DMS53 (cell line): ENCODE results near the gene NFIA.

Experiments used
- DNase-seq: peaks from one replicate; lab custom pipeline; 2025; lab: John Stamatoyannopoulos, UW

NFIA gene

GRCh38 chr1:61370913-61371279, 288.5 kb downstream of the NFIA start:
- no peak for DNase-seq

DNA sequence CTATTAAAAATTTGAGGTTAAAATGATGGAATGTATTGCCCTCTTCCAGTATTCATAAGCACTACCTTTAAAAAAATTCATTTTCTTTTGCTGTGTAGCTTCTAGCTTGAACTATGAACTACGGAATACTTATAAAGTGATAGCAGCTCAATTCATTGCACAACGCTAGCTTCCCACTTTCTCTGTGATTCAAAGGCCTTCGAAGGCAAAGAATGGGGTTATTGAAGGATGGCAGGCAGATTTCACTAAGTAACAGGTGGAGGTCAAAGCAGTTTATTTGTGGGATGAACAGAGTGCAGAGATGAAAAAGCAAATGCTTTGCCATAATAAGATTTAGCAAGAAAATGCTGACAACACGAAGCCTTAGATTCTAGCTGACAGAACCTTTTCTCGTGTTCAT, 290.6 kb downstream of the NFIA start:
- no peak for DNase-seq

GRCh38 chr1:61374156-61374555, 291.8 kb downstream of the NFIA start:
- DNase-seq: no peak

- no peak for DNase-seq
Measured at GRCh38 chr1:61375082-61375880, 292.9 kb downstream of the NFIA start.

DNA sequence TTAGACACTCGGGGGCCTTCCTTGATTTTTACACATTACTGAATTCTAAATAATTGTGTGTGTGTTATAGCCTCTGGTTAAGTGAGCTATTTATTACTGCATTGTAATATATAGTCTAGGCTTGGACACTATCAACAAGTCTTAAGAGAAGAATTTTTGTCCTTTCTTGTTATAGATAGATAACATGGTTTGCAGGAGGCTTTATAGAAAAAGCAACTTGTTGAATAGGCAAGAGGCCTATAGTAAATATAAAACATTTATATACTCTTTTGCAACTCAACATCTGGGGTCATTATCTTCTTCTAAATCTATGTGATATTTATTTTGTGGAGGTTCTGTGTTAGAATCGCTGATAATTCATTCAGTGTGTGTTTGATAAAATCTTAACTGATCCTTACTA, 293.8 kb downstream of the NFIA start:
- DNase-seq: no peak

DNA sequence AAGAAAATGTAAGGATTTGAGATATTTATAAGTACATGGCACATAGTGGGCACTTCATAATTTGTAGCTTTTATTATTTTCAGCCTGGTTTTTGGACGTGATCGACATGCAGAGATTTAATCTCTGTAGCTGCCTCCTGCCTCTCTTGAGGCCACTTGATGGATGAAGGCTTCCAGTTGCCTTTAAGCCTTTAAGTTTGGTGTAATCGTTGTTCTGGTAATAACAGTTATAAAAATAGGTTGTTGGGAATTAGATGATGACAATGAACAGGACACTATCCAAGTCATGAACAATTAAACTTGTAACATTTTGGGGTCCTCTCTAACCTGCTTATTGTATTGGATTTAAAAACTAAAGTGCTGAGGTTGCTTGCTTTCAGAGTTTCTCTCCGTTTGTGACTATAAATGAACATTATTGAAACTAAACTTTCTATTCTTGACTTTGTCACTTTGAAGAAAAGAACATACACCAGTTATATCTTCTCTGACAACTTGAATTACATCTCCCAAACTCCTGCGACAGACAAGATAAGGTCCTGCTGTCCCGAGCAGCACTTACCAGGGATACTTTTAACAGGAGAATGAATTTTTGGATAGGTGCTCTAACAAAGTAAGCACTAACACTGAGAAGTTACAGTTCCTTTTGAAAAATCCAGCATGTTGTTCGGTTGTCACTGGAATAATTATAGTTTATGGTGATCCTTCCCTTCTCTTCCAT, 295.0 kb downstream of the NFIA start:
- no peak for DNase-seq

- no peak for DNase-seq
Measured at GRCh38 chr1:61378494-61379180, 296.3 kb downstream of the NFIA start.

GRCh38 chr1:61379693-61380092, 297.3 kb downstream of the NFIA start:
- DNase-seq: peak; percentile 44

DNA sequence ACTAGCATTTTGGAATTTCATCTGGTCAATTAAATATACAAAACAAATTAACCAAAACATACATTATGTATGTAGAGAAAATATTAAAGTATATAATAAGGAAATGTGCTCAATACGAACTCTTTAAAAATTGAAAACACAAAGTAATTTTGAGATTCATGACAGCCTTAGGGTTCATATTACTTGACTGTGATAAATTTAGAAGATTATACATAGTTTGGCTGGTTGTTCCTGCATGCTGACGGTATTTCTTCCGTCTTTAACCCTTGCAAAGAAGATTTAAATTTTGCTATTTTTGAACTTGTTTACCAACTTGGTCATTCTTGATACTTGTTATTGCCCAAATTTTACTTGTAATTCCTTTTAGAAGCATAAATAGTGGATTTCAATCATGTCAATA, 298.2 kb downstream of the NFIA start:
- no peak for DNase-seq

GRCh38 chr1:61386323-61386722, 304.0 kb downstream of the NFIA start:
- DNase-seq: no peak

GRCh38 chr1:61386770-61387169, 304.4 kb downstream of the NFIA start:
- no peak for DNase-seq

DNA sequence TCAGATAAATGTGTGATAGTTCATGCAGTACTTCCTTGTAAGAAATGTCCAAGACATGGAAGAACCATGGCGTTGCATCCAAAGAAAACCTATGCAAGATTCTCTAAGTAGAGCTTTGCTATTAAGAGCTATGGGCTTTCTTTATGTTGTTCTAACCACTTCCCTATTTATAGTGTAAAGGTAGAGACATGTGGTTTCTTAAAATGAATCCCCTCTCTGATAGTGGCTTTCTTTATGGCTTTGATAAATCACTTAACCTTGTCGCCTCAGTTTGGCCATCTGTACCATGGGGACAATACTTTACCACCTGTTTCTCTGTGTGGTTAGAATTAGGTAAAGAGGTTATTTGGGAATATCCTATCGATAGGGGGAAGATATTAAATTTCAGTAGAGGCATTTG, 305.5 kb downstream of the NFIA start:
- DNase-seq: no peak

DNA sequence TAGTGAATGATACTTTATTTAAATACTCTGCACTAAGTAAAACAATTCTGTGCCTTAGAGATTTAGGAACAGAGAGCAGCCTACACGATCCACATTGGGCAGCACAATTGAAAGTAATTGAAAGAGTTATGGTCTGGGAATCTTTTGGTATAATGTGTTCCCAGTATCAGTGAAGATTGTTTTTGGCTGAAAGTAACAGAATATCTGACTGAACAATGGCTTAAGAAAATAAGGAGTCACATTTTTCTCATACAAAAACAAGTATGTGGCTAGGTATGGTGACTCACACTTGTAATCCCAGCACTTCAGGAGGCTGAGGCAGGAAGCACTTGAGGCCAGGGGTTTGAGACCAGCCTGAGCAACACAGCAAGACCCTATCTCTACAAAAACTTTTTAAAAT, 306.2 kb downstream of the NFIA start:
- DNase-seq: no peak

DNA sequence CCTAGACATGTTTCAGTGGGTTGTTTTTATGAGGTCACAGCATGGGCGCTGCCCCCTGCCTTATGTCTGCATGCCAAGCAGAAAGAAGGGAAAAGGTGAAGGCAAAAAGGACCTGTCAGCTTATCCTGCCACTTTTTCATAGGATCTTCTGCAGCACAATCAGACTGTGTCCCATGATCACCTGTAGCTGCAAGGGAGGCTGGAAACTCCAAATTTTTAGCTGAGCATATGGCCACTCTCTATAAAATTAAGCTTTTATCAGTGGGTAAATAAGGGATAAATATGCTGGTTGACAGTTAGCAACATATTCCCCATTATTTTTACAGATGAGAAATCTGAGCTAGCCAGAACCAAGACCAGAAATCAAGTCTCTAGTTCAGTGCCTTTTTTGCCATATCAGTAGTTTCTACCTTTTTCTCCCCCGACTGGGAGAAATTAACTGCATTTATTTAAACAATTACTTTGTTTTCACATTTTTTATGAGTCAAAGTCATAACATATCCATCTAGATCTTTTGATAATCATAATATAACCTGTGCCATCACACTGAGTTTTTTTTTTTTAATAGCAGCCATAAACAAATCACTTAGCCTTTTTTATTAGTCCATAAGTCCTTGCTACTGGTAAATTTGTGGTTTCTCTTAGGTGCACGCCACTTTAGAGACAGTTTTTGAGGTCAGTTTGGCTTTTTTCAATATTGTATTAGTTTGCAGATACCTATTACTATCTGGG, 307.0 kb downstream of the NFIA start:
- DNase-seq: no peak

DNA sequence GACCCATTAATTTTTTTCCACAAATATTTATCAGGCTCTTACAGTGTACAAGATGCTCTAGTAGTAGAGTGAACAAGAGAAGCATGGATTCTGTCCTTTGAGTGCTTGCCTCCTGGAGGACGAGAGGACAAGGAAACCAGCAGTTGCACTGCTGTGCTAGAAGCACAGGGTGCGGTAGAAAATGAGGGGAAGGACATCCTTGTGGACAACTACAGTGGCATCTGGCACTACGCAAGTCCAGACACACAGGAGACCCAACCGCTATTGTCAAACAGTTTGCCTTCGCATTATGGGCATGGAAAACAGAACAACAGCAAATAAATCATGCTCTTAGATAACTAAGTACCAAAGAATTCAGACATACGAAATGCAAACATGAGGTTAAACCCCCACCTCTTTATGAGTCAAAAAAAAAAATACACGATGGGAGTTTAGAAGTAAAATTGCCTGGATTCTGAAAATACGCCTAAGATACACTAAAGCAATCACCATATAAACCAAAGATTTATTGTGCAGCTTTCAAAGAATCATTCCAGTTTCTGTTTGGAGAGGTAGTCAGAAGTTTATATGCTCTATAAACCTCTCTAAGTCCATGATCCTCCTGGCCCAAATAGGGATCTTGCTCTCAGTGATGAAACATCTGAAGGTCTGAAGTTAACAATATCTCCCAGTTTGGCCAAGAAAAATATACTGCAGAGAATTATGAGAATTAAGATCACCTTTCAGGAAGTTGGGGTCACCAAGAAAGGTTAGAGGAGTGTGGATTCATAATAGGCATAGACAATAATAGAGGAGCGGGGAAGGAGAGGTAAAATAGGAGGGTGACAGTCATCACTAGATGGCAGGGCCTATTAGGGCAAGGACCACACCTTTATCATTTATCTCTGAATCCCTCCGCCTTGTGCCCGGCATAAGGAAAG, 307.8 kb downstream of the NFIA start:
- DNase-seq: no peak

DNA sequence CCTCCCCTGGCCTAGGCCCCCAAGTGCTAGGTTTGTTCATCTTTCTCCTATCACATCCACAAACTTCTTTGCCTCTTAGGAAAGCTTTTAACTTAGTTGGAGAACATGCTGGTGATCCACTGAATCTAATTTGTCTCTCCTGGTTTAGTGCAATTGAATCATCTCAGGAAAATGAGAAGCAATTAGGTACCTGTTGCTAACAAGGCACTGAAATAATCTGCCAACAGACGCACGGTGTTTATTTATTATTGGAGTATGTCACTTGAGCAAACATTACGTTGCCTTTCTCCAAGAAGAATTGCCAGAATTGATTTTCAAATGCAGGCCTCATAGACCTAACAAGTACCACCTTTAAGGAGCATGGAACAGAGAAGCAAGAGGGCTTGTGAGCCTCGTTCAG, 309.4 kb downstream of the NFIA start:
- peak; percentile 49 for DNase-seq

DNA sequence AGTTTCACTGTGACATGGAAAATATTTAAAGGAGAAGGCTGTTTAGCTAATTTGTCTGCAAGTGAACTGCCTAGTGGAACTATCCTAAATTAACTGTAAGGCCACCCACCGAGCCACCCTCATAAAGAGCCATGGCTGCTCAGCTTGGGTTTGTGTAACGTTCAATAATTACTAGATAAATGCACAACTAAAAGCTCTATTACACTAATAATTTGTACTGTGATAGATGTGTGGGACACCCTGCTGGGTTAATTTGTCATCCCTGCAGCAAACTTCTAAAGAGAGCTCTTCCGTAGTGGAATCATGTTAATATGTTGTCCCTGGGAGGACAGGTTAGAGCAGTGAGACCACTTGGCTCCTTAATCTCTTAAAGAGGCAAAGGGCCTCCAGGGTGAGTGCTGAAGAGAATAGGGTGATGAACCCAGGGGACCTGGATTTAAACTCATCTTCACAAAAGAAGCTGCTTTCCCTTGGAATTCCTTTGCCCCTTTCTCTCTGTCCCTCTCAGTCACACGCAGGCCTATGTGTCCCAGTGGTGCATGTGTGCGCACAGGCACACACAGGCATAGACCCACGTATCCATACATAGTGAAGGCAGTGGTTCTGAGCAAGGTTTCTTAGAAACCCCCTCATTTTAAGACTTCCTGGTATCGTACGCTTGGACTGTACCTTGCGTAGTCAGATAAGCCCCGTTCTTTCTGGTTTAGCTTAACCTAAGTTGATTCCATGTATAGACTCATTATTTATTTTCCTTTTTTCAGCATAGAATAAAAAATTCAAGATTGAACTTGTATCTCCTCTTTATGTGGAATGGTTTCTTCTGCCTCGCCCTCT, 310.3 kb downstream of the NFIA start:
- no peak for DNase-seq

DNA sequence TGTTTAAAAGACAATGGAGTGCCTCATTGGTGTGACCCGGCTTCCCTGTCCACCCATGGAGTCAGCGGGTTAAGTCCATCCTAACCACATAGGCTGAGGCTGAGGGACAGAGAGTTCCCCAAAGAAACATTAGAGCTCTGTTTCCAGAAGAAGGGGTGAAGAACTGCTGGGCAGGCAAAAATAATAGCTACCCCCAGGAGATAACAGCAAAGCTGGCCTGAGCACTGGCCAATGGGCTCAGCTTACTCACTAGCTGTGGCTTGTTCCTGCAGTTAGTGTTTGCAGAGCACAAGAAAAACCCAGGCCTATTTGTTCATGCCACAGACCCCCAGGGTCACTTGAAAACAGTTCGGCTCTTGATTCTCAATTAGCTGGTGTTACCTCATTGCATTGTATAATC, 311.2 kb downstream of the NFIA start:
- DNase-seq: no peak

GRCh38 chr1:61395146-61395800, 312.9 kb downstream of the NFIA start:
- DNase-seq: no peak

- no peak for DNase-seq
Measured at GRCh38 chr1:61397495-61397894, 315.1 kb downstream of the NFIA start.
